K562 (cell line): ENCODE results near the gene ERMP1.

Source experiments
- CTCF ChIP-seq, 3 experiments: IDR thresholded peaks in 2 of 3; conservative IDR thresholded peaks in 1 of 3; 2 replicates each; pipeline ENCODE4 v1.5.1; 2011 to 2012; ENCODE audit warnings: low read length in 3 of 3, mild to moderate bottlenecking in 3 of 3, control low read depth in 2 of 3, improper control_type of control experiment in 1 of 3, inconsistent platforms in 1 of 3, low read depth in 1 of 3, mixed read lengths in 1 of 3, moderate library complexity in 1 of 3; ENCODE audit not compliant: insufficient read depth in 2 of 3
- MAZ ChIP-seq, 2 experiments: fragments of 450-650 bp in 1 of 2; sonication (generic) in 1 of 2; formaldehyde crosslinking; IDR thresholded peaks in 1 of 2; conservative IDR thresholded peaks in 1 of 2; 2 replicates each; pipeline versions ENCODE4 v1.4.0 to v1.5.0; 2020; ENCODE audit warnings: mild to moderate bottlenecking in 1 of 2, missing genetic modification reagents in 1 of 2
- MCM3 ChIP-seq: fragments of 450-650 bp; IDR thresholded peaks from 2 replicates; pipeline ENCODE4 v1.6.1; 2016
- NFATC3 ChIP-seq: fragments of 450-650 bp; IDR thresholded peaks from 2 replicates; pipeline ENCODE4 v1.6.1; 2017; ENCODE audit warnings: mild to moderate bottlenecking
- SREBF2 ChIP-seq: sonication (generic); formaldehyde crosslinking; IDR thresholded peaks from 2 replicates; pipeline ENCODE4 v1.4.0; 2020; ENCODE audit warnings: mild to moderate bottlenecking, missing genetic modification reagents
- TEAD1 ChIP-seq, 2 experiments: fragments of 450-650 bp in 1 of 2; sonication (generic) in 1 of 2; formaldehyde crosslinking; IDR thresholded peaks; 2 replicates each; pipeline versions ENCODE4 v1.4.0 to v1.8.0; 2020 to 2022; ENCODE audit warnings: mild to moderate bottlenecking in 2 of 2, missing genetic modification reagents in 1 of 2
- ZC3H8 ChIP-seq: fragments of 450-650 bp; IDR thresholded peaks from 2 replicates; pipeline ENCODE4 v1.6.1; 2017
- ZEB2 ChIP-seq: fragments of 450-650 bp; IDR thresholded peaks from 2 replicates; pipeline ENCODE4 v1.6.1; 2016
- ZNF316 ChIP-seq: fragments of 450-650 bp; IDR thresholded peaks from 2 replicates; pipeline ENCODE4 v1.6.1; 2016
- TF ChIP-seq, protein P1 (sequence below): sonication (generic); formaldehyde crosslinking; IDR thresholded peaks from 2 replicates; pipeline ENCODE4 v1.8.0; 2022; ENCODE audit warnings: mild to moderate bottlenecking, missing genetic modification reagents, borderline replicate concordance

DNA sequence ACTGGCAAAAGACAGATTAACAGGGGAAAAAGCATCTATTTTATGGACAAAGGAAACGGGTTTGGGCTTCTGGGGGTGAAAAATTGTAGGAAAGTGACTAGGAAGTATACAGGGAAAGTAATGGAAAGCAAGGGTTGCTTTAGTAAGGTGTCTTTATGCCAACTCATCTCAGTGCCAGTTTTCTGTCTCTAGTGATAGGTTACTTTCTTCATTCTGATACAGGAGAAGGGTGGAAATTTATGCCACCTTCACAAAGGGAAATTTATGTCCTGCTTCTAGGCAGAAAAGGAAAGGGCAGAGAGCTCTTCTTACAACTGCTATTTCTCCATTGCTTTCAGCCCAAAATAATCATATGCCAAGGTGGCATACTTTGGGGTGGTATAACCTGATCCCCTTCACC is 20.1 kb upstream of the ERMP1 start:
- TF ChIP-seq NFATC3 (no peak), ZEB2 (no peak), ZNF316 (no peak), MCM3 (no peak), SREBF2 (CRISPR knock-in tag) (no peak), CTCF (IDR thresholded peaks at IDR 0.05 in 2 of 3, conservative IDR thresholded peaks at IDR 0.05 in 1 of 3; ENCODE audit: insufficient read depth in 2 of 3, low read depth in 1 of 3, low read length in 3 of 3) (no peak), ZC3H8 (no peak), MAZ (CRISPR knock-in tag; conservative IDR thresholded peaks at IDR 0.05 in 1 of 2, IDR thresholded peaks at IDR 0.05 in 1 of 2) (no peak), TEAD1 (CRISPR knock-in tag; IDR thresholded peaks at IDR 0.05) (no peak)
- TF ChIP-seq, protein P1, sequence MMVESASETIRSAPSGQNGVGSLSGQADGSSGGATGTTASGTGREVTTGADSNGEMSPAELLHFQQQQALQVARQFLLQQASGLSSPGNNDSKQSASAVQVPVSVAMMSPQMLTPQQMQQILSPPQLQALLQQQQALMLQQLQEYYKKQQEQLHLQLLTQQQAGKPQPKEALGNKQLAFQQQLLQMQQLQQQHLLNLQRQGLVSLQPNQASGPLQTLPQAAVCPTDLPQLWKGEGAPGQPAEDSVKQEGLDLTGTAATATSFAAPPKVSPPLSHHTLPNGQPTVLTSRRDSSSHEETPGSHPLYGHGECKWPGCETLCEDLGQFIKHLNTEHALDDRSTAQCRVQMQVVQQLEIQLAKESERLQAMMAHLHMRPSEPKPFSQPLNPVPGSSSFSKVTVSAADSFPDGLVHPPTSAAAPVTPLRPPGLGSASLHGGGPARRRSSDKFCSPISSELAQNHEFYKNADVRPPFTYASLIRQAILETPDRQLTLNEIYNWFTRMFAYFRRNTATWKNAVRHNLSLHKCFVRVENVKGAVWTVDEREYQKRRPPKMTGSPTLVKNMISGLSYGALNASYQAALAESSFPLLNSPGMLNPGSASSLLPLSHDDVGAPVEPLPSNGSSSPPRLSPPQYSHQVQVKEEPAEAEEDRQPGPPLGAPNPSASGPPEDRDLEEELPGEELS (CRISPR knock-in tag), result no peak
